Measurements from ENCODE around the gene CCDC116.
"Not testable (repeated sequence)": the region's sequence is repeated elsewhere in the genome, so short reads cannot be mapped to it uniquely, and the experiment has no call there.

The CCDC116 gene

DNA sequence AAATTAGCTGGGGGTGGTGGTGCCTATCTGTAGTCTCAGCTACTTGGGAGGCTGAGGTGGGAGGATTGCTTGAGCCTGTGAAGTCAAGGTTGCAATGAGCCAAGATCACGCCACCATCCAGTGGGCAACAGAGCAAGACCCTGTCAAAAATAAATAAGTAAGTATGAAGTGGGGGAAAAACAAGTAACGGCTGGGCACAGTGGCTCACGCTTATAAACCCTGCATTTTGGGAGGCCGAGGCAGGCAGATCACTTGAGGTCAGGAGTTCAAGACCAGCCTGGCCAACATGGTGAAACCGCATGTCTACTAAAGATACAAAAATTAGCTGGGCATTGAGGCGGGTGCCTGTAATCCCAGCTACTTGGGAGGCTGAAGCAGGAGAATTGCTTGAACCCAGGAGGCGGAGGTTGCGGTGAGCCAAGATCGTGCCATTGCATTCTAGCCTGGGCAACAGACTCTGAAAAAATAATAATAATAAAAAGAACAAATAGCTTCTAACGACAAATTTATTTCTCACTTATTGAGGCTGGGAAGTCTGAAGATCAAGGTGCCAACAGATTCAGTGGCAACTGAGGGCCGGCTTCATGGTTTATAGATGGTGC, 22.9 kb upstream of the CCDC116 start:
- DNase-seq (ENCODE audit: low read depth in 2 of 2): not testable (repeated sequence)

DNA sequence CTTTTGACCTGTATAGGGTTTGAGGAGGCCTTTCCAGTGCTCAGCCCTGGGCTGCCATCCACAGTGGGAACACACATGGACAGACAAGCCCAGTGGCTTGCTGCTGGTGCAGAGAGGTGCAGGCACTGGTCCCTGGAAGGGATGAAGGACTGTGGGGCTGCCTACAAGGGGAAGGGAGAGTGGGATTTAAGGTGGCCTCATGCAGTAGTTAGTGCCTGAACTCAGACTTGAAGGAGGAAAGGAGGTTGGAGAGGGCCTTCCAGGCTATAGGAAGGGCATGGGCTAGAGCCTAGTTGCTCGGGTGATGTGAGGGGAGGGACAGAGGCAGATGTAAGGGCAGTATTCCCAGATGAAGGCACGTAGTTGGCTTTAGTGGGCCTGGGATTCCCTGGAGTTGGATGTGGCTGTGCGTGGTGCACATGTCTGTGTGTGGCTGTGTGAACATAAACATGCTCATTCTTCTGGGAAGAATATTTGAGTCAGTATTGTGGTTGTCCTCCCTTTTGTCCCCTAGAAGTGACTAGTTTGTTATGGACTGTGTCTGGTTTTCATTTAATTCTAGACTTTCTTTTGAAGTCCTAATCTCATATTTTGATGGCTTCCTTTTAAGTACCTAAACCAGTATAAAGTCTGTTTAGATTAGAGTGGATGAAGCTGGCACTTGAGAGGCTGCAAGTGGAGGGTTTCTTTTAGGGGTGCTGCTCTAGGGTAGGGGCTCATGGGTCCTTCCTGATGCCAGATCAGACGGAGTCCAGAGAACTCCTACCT, 21.2 kb upstream of the CCDC116 start:
- no peak for DNase-seq (ENCODE audit: low read depth in 2 of 2)

DNA sequence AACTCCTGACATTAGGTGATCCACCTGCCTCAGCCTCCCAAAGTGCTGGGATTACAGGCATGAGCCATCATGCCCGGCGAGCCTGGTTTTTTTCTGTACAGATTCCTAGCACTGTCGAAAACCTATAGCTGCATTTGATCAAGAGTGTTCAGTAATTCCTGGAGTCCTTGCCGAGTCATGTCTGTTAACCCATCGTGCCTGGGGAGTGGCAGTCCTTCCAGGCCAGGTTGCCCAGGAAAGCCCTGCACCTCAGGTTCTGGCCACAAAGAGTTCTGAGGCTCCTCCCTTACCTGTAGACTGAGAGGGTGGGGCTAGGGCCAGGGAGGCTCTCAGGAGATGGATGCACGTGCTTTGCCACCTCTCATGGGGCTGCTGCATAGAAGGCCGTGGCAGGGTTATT, 19.7 kb upstream of the CCDC116 start:
- DNase-seq (ENCODE audit: low read depth in 2 of 2): no peak

DNA sequence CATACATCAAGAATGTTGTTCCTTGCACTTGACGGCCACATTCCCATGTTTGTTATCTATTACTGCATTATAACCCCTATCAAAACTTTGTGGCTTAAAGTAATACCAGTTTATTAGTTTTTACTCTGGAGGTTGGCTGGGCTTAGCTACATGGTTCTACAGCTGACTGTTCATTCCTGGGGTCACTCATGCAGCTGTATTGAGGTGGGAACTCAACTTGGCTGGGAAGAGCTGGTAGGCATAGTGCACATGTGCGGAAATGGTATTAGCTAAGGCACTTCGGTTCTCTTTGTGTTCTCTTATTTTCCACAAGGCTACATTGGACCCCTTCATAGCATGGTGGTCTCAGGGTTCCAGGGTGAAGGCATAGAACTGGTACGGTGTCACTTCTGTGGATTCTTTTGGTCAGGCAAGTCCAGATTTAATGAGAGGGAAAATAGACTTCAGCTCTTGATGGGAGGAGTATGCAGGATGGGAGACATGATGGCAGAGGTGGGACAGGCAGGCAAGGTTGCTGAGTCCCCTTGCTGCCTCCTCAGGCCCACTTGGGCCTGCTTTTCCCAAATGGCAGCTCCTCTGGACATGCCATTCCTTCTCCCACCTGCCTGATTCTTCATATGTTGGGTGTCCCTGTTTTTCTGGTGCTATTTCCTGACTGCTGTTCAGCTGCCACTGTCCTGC, 18.9 kb upstream of the CCDC116 start:
- no peak for DNase-seq (ENCODE audit: low read depth in 2 of 2)

DNA sequence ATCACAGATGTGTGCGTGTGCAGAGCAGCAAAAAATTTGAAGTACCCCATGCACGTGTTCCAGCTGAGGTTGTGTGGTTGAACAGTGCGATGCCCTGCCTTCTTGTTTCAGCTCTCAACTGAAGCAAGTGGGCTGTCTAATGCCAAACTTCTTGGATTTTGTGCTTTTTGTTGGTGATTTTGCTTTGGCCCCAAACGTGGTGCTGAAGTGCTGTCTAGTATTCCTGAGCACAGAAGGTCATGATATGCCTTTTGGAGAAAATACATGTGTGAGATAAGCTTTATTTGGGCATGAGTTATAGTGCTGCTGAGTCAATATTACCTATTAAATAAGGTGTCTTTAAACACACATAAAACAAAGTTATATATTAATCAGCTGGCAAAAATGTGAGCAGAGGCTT, 16.8 kb upstream of the CCDC116 start:
- DNase-seq (ENCODE audit: low read depth in 2 of 2): no peak

DNA sequence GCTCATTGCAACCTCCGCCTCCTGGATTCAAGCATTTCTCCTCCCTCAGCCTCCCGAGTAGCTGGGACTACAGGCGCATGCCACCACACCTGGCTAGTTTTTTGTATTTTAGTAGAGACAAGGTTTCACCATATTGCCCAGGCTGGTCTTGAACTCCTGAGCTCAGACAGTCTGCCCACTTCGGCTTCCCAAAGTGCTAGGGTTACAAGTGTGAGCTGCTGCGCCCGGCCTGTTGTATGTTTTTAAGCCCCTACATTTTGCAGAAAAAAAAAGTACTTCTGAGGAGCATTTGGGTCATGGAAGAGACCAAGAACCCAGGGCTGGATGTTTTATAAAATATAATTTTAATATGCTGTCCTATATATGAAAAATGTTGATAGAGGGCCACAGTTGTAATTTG, 15.2 kb upstream of the CCDC116 start:
- DNase-seq (ENCODE audit: low read depth in 2 of 2): not testable (repeated sequence)

DNA sequence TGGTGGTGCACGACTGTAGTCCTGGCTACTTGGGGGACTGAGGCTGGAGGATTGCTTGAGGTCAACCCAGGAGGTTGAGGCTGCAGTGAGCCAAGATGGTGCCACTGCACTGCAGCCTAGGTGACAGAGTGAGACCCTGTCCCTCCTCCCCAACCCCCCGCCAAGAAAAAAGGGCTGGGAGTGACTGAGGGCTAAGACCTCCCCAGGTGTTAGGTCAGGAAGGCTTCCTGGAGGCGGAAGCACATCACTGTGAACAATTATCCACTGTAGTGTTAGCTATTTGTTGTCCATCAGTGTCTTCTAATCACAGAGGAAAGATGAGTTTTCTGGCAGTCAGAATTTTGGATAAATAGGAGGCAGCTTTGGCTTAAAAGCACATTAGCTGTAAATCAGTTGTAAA, 11.5 kb upstream of the CCDC116 start:
- no peak for DNase-seq (ENCODE audit: low read depth in 2 of 2)

DNA sequence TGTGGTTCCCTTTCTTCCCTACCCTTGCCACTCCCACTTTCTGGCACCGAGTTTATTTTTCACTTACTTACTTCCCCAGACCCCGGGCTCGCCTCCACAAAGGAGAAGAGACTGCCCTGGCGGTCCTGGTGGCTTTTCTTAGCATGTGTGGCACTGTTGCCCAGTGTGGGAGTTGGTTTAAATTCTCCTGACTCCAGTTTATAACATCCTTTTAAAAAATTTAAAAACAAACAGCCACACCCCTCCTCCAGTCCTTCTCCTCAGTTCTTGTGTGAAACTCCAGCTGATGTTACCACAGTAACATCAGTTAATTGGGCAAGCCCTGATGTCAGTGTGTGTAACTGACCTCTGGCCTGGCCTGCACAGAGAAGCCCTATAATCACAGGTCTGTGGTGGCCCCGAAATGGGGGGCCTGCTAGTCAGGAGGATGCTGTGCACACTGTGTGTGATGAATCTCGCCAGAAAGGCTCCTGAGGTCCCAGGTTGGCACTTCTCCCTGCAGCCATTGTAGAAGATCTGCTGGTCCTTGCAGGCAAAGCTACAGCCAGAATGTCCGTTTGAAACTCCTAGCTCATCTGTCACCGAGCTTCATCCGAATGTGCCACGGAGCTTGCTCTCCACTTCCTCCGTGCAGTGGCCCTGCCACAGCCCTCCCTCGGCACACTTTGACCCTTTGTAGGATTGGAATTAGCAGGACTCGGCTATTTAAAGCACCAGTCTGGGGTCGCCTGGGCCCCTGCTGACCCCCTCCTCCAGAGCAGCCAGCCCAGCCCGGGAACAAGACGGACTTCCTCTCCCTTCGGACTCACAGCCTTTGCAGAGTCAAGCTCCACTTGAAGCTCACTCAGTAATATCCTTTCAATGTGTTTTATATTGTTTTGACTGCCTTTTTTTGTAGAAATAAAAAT, 10.3 kb upstream of the CCDC116 start:
- no peak for DNase-seq (ENCODE audit: low read depth in 2 of 2)

DNA sequence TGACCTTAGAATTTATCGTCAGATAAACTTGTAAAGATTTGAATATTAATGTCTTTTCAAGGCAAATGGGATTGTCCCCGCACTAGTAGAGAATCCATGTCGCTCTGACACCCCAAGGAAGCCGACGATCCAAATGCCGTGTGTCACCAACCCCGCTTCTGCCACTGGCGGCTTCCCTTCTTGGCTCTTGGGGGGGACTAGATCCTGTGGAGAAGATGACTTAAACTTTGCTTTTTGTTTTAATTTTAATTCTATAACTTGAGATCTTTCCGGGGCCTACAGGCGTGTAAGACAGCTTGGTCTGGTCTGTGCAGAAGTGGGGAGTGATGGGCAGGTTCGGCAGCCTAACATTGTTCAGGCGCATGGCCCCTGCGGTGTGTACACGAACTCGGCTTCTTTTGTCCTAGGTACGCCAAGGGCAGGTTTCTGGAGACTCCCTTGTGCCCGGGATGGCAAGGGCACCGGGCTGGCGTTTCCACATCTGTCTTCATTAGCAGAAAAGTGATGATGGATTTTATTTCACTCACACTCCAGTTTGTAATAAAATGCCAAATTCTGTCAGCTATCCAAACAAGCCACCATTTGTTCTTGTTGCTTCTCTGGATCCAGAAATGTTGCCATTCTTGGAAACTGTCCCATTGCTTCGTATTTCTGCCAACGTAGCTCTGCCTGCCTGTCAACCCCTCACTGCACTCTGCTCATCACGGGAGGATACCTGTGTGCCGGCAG, 9.5 kb upstream of the CCDC116 start:
- no peak for DNase-seq (ENCODE audit: low read depth in 2 of 2)

DNA sequence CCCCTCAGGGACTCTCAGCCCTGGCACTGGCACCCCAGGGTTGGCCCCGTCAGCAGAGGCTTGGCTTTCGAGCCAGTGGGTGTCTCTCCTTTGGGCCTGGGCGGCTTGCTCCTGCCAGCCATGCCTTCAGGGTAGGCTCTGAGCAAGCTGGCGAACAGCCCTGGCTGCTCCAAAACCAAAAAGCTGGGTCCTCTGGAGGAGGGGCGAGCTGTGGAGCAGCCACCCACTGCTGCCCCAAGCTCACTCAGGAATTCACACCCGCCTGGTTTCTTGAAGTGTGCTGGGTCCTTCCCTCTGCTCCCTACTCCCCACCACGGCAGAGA, 9.0 kb upstream of the CCDC116 start:
- no peak for DNase-seq (ENCODE audit: low read depth in 2 of 2)

DNA sequence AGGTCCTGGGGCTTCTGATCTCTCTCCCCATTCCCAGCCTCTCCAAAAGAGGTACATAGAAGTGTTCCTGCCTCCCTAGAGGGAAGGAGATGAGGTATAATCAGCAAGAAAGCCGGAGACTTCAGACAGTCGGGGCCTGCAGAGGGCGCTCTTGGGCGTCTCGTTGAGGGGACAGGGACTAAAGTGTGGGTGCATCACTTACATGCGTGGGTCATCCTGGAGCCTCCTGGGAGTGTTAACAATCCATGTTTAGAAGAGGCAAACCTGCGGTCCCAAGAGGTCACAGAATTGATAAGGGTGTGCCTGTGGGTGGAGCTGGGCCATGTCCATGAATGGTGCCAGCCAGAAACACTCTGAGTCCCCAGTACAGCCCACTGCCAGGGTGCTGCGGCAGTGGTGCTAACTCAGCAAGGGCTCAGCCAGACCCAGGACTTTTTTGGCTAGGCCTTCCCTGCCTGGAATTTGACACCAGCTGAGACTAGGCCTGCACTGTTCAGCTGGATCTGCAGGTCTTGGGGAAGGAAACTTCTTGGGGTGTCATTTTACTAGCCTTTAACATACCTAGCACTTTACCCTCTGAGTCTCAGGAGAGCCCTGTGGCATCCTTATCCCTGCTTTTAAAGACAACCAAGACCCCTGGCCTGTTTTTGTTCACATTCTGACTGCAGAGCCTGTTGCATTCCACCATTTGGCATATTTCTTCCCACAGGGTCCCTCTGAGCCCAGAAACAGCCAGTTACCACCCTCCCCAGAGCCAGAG, 8.3 kb upstream of the CCDC116 start:
- no peak for DNase-seq (ENCODE audit: low read depth in 2 of 2)

DNA sequence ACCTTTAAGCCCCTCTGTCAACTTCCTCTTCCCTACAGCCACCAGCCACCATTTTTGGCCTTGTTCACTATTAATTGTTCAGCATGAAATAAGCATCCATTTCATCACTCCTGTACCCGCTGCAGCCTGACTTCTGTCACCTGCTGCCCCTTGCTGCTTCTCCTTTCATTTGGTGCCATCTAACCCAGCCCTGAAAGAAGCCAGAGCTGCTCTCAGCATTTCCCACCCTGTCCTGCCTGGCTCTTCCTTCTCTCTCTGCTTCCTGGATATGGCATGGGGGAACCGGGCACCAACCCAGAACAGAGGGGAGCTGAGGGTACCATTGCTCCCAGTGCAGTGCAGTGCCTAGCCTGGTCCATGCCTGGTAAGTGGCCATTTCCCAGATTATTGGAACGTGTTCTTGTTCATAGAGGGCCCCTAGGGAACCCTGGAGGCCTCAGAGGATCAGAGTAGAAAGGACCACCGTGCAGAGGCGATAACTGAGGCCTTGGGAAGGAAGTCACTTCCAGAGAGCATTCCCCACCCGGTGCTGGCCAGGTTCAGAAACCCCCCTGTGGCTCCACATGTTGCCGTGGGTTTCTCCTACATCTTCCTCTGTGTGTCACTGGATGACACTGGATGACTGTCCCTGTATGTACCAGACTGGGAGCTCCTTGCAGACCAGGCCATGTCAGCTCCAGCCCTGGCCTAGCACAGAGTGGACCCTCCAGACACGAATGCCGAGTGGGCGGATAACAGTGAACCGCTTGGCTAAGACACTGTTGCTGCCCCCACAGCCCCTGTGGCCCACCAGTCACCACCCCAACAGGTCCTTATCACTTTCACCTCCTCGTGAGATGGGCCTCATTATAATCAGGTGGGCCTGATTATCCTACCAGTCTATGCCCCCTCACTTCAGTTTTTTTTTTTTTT, 7.4 kb upstream of the CCDC116 start:
- DNase-seq (ENCODE audit: low read depth in 2 of 2): no peak

DNA sequence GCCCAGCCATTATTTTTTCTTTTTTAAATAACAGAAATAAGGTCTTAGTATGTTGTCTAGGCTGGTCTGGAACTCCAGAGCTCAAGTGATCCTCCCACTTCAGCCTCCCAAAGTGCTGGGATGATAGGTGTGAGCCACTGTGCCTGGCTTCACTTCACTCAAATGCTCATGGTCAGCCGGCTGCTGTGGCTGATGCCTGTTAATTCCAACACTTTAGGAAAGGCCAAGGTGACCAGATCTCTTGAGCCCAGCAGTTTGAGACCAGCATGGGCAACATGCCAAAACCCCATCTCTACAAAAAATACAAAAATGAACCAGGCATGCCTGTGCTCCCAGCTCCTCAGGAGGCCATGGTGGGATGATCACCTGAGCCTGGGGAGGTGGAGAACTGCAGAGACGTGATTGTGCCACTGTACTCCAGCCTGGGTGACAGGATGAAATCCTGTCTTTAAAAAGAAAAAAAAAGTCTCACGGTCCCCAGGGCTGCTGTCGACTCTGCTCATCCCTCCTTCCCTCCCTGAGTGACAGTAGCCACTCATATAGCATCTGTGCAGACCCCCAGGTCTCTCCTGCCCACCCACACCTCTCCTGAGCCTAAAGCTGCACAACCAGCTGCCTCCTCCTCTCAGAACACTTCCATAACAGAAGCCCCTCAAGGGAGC, 6.4 kb upstream of the CCDC116 start:
- DNase-seq (ENCODE audit: low read depth in 2 of 2): no peak

DNA sequence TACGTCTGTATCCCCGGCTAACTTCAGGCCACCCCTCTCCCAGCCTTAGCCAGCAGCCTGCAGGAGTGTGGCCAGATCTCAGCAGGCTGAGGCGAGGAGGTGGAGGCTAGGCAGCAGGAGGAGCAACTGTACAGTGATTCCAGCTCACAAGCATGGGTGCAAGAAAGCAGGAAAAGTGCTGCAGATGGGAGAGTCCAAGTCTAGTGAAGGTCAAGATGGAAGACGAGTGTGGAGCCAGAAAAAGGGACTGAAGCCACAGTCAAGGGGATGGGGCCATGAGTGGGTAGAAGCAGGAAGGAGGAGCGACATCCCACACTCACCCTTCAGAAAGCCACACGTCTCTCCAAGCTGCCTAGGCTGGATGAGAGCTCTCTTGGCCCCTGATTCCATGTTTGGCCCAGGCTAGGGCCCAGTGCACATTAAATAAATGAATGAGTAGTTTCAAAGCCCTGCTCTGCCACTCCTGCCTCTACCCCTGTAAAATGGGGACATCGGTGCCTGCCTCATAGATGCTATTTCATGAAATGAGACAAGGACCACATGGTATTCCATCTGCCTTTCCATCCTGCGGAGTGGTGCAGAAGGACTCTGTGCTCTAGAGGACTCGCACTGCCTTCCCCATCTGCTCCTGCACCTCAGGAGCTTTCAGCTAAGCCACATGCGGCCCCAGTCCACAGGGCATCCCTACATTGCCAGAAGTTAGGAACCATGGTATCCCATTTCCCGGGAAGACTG, 5.7 kb upstream of the CCDC116 start:
- no peak for DNase-seq (ENCODE audit: low read depth in 2 of 2)

DNA sequence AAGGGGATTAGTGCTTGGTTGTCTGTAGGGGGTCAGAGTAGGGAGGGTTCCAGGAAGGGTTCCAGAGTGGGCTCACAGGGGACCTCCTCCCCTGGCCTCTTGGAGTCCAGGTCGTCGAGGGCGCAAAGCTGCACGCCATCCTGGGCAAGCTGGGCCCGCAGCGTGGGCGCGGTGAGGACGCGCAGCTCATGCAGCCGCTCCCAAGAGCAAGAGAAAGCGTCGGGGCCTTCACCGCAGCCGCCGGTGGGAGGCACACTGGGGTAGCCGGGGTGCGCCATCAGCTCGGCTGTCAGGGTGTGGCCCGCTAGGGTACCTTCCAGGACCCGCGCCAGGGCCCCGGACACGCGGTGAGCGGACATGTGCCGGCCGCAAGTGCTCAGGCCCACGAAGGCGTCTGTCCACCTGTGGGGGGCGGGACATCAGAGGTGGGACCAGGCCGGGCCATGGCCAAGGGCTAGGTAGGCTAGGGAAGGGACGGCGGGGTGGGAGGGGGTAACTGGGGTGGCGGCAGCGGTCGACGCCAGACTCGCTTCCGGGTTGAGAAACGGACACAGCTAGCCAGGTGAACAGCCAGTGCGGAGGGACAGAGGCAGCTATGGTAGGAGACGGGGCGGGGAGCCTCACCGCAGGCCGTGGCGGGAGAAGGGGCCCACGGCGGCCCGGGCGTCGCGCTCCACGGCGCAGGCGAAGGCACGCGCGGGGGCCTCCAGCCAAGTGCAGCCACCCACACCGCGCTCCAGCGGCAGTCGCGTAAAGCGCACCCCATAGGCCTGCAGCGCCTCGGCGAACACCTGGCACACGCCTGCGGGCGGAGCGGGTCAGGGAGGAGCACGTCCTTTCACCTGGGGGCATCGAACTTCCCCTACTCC, 3.9 kb upstream of the CCDC116 start:
- DNase-seq (ENCODE audit: low read depth in 2 of 2): no peak

DNA sequence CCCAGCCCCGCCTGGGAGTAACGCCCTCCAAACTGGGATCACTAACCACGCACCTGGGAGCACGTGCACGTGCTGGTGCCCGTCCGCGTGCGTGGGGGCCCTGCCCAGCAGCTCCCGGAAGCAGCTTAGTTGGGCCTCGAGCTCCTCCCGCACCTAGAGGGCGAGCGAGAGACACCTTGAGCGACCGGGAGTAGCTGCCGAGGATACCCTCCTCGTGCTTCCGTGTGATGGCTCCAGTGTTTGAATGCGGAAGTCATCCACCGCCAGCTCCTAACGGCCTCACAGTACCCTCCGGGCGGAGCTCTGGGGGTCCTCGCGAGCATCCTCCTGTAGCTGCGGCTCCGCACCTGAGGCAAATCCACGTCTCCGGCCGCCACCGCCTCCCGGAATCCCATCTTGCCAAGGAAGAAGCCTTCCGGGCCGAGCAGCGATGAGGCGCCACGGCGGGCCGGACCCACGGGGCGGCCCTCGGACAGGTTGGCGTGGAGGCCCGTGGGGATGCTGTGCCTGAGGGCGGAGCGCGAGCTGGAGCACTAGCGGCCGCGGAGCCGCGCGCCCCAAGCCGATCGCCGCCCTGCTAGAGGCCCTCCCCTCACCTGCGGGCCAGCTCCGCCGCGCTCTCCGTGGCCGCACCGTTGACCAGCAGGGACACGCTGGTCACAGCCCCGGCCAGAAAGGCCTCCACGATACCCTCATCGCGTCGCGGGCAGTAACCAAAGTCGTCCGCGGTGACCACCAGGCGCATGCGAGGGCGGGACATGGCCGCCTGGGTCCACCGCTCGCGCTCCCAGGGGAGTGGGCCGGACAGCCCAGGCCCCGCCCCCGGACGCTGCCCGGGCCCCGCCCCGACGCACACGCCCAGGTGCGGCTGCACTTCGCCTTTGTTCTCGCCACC, 3.1 kb upstream of the CCDC116 start, which contains the start of gene YDJC:
Gene YDJC (minus strand): TSS at position 768 of the 895 bp plus-strand sequence. CDS start 8 bp downstream, at position 760.
- DNase-seq (ENCODE audit: low read depth in 2 of 2): peak; percentile 89 to 93
